ENCODE data around the gene GNB1.

Gene GNB1

DNA sequence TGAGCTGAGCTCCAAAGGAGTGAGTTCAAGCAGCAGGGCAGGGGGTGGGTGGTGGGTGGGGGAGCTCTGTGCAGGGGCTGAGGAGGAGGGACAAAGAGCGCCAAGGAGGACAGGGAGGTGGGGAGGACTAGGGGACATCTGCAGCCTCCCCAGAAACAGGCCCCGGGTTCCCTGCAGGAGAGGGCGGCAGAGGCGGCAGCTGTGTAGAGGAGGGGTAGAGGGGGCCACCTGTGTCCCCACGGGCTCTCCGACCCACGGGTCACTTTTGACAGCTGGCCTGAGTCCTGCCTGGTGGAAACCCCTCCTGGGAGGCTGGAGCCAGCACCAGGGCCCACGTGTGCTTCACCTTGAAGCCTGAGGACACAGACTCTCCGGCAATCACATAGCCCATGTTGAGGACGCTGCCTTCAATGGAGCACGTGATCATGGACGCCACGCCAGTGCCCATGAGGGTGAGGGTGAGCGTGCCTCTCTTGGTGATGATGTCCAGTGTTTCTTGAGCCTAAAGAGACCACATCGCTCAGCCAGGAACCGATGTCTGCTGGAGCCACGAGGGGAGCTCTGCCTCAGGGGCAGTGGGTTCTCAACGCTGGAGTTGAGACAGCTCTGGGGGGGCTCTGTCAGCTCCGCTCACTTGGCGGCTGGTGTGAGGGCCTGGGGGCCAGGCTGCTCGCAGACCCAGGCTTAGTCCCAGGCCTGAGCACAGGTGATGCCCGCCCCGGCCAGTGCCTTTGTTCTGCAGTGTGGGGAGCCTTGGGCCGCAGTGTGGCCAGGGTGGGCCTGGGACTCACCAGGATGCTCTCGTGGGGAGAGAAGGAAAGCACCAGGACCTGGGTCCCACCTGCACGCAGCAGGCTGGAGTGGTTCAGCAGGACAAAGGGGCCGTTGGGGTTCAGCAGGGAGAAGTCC lies 34.8 kb upstream of the GNB1 start:
- TF ChIP-seq TCF4 (CRISPR knock-in tag; IDR thresholded peaks at IDR 0.05; ENCODE audit: borderline replicate concordance) = no peak
- TF ChIP-seq ZNF70 (CRISPR knock-in tag; IDR thresholded peaks at IDR 0.05) = no peak
- TF ChIP-seq TOX (CRISPR knock-in tag; IDR thresholded peaks at IDR 0.05; ENCODE audit: borderline replicate concordance) = no peak
- TF ChIP-seq ZNF565 (CRISPR knock-in tag; conservative IDR thresholded peaks at IDR 0.05; ENCODE audit: low read depth) = no peak
- TF ChIP-seq ZFP3 (CRISPR knock-in tag; IDR thresholded peaks at IDR 0.05) = no peak
- ATAC-seq = no peak

DNA sequence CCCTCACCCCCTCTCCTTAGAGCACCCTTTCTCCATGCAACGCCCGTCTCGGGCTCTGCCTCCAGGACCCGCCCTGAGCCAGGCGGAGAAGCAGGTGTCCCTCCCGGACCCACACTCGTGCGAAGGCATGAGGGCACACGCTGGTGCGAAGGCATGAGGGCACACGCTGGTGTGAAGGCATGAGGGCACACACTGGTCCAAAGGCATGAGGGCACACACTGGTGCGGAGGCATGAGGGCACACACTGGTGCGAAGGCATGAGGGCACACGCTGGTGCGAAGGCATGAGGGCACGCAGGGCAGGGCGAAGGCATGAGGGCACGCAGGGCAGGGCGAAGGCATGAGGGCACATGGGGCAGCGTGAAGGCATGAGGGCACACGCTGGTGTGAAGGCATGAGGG lies 34.0 kb upstream of the GNB1 start:
- TF ChIP-seq, protein P1, sequence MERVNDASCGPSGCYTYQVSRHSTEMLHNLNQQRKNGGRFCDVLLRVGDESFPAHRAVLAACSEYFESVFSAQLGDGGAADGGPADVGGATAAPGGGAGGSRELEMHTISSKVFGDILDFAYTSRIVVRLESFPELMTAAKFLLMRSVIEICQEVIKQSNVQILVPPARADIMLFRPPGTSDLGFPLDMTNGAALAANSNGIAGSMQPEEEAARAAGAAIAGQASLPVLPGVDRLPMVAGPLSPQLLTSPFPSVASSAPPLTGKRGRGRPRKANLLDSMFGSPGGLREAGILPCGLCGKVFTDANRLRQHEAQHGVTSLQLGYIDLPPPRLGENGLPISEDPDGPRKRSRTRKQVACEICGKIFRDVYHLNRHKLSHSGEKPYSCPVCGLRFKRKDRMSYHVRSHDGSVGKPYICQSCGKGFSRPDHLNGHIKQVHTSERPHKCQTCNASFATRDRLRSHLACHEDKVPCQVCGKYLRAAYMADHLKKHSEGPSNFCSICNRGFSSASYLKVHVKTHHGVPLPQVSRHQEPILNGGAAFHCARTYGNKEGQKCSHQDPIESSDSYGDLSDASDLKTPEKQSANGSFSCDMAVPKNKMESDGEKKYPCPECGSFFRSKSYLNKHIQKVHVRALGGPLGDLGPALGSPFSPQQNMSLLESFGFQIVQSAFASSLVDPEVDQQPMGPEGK (CRISPR knock-in tag; IDR thresholded peaks at IDR 0.05; ENCODE audit: borderline replicate concordance) = no peak
- TF ChIP-seq ISL1 (CRISPR knock-in tag; IDR thresholded peaks at IDR 0.05) (no peak), ZFP30 (CRISPR knock-in tag; IDR thresholded peaks at IDR 0.05) (no peak), PPARA (CRISPR knock-in tag; IDR thresholded peaks at IDR 0.05; ENCODE audit: borderline replicate concordance) (no peak), ZNF8 (CRISPR knock-in tag; IDR thresholded peaks at IDR 0.05) (no peak), ARNTL (CRISPR knock-in tag; IDR thresholded peaks at IDR 0.05; ENCODE audit: borderline replicate concordance, low read depth) (no peak), ZNF565 (CRISPR knock-in tag; conservative IDR thresholded peaks at IDR 0.05; ENCODE audit: low read depth) (no peak), RARB (CRISPR knock-in tag; IDR thresholded peaks at IDR 0.05) (no peak), ZNF70 (CRISPR knock-in tag; IDR thresholded peaks at IDR 0.05) (no peak), TCF4 (CRISPR knock-in tag; IDR thresholded peaks at IDR 0.05; ENCODE audit: borderline replicate concordance) (no peak)
- TF ChIP-seq, protein P2, sequence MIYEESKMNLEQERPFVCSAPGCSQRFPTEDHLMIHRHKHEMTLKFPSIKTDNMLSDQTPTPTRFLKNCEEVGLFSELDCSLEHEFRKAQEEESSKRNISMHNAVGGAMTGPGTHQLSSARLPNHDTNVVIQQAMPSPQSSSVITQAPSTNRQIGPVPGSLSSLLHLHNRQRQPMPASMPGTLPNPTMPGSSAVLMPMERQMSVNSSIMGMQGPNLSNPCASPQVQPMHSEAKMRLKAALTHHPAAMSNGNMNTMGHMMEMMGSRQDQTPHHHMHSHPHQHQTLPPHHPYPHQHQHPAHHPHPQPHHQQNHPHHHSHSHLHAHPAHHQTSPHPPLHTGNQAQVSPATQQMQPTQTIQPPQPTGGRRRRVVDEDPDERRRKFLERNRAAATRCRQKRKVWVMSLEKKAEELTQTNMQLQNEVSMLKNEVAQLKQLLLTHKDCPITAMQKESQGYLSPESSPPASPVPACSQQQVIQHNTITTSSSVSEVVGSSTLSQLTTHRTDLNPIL (CRISPR knock-in tag; IDR thresholded peaks at IDR 0.05; ENCODE audit: low read depth) = no peak
- ATAC-seq = no peak

DNA sequence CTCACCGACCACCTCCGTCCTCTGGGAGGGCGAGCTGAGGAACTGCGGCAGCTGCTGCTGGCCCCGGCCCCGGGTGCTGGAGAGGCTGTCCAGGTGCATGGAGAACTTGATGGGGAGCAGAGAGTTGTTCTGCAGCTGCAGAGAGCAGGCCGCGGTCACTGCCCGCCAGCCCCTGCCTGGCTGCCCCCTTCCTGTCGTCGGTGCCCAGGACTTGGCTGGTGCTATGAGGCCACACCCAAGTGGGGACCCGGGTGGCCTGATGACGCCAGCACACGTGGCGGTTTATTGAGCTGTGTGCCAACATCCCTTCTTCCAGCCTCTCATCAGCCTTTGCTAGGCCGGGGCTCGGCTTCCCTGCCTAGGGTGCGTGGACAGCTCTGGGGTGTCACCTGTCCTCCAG lies 33.5 kb upstream of the GNB1 start:
- TF ChIP-seq ISL1 (CRISPR knock-in tag; IDR thresholded peaks at IDR 0.05) (no peak), ZC3H10 (CRISPR knock-in tag; IDR thresholded peaks at IDR 0.05) (no peak), TOX (CRISPR knock-in tag; IDR thresholded peaks at IDR 0.05; ENCODE audit: borderline replicate concordance) (no peak), ZNF8 (CRISPR knock-in tag; IDR thresholded peaks at IDR 0.05) (no peak), PPARA (CRISPR knock-in tag; IDR thresholded peaks at IDR 0.05; ENCODE audit: borderline replicate concordance) (no peak), TCF4 (CRISPR knock-in tag; IDR thresholded peaks at IDR 0.05; ENCODE audit: borderline replicate concordance) (no peak), CSDC2 (CRISPR knock-in tag; IDR thresholded peaks at IDR 0.05) (no peak), SNAI2 (CRISPR knock-in tag; IDR thresholded peaks at IDR 0.05) (no peak), ARNTL (CRISPR knock-in tag; IDR thresholded peaks at IDR 0.05; ENCODE audit: borderline replicate concordance, low read depth) (no peak)
- TF ChIP-seq, protein P3, sequence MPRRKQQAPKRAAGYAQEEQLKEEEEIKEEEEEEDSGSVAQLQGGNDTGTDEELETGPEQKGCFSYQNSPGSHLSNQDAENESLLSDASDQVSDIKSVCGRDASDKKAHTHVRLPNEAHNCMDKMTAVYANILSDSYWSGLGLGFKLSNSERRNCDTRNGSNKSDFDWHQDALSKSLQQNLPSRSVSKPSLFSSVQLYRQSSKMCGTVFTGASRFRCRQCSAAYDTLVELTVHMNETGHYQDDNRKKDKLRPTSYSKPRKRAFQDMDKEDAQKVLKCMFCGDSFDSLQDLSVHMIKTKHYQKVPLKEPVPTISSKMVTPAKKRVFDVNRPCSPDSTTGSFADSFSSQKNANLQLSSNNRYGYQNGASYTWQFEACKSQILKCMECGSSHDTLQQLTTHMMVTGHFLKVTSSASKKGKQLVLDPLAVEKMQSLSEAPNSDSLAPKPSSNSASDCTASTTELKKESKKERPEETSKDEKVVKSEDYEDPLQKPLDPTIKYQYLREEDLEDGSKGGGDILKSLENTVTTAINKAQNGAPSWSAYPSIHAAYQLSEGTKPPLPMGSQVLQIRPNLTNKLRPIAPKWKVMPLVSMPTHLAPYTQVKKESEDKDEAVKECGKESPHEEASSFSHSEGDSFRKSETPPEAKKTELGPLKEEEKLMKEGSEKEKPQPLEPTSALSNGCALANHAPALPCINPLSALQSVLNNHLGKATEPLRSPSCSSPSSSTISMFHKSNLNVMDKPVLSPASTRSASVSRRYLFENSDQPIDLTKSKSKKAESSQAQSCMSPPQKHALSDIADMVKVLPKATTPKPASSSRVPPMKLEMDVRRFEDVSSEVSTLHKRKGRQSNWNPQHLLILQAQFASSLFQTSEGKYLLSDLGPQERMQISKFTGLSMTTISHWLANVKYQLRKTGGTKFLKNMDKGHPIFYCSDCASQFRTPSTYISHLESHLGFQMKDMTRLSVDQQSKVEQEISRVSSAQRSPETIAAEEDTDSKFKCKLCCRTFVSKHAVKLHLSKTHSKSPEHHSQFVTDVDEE (CRISPR knock-in tag; IDR thresholded peaks at IDR 0.05) = no peak
- TF ChIP-seq, protein P4, sequence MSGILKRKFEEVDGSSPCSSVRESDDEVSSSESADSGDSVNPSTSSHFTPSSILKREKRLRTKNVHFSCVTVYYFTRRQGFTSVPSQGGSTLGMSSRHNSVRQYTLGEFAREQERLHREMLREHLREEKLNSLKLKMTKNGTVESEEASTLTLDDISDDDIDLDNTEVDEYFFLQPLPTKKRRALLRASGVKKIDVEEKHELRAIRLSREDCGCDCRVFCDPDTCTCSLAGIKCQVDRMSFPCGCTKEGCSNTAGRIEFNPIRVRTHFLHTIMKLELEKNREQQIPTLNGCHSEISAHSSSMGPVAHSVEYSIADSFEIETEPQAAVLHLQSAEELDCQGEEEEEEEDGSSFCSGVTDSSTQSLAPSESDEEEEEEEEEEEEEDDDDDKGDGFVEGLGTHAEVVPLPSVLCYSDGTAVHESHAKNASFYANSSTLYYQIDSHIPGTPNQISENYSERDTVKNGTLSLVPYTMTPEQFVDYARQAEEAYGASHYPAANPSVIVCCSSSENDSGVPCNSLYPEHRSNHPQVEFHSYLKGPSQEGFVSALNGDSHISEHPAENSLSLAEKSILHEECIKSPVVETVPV (CRISPR knock-in tag; IDR thresholded peaks at IDR 0.05) = no peak
- TF ChIP-seq, protein P1 (CRISPR knock-in tag; IDR thresholded peaks at IDR 0.05; ENCODE audit: borderline replicate concordance) = no peak
- TF ChIP-seq, protein P2 (CRISPR knock-in tag; IDR thresholded peaks at IDR 0.05; ENCODE audit: low read depth) = no peak
- ATAC-seq = no peak

Measured in SK-N-SH treated with all-trans-retinoic acid at 6 μM for 48 hours (cell line).